Smooth muscle cell (in vitro differentiated cells): Measurements from ENCODE around the gene AGBL4. TPM values are rescaled to one million over a fixed set of nuclear protein-coding genes. Genes with fewer than 3 reads are reported as not detected.

Experiments used
- DNase-seq: peaks from one replicate; lab custom pipeline; 2025; ENCODE audit not compliant: unreplicated experiment; lab: John Stamatoyannopoulos, UW
- H2AFZ ChIP-seq: fragments of 200-600 bp; sonication (generic); 2 replicates; pipeline ENCODE4 v1.6.0; 2016; ENCODE audit warnings: antibody characterized with exemption, low read depth, mild to moderate bottlenecking
- H3F3A ChIP-seq: fragments of 200-600 bp; sonication (generic); 2 replicates; pipeline ENCODE4 v1.6.0; 2017; ENCODE audit warnings: antibody characterized with exemption, low read depth
- H3K27ac ChIP-seq: fragments of 200-600 bp; sonication (generic); 2 replicates; pipeline ENCODE4 v1.5.1; 2016; ENCODE audit warnings: low read depth, mild to moderate bottlenecking
- H3K27me3 ChIP-seq: fragments of 200-600 bp; sonication (generic); 2 replicates; pipeline ENCODE4 v1.6.1; 2016; ENCODE audit warnings: low read depth, mild to moderate bottlenecking
- H3K36me3 ChIP-seq: fragments of 200-600 bp; sonication (generic); 2 replicates; pipeline ENCODE4 v1.5.1; 2016; ENCODE audit warnings: low read depth
- H3K4me1 ChIP-seq: fragments of 200-600 bp; sonication (generic); 2 replicates; pipeline ENCODE4 v1.5.1; 2016; ENCODE audit warnings: low read depth
- H3K4me2 ChIP-seq: fragments of 200-600 bp; sonication (generic); 2 replicates; pipeline ENCODE4 v1.6.0; 2016; ENCODE audit warnings: mild to moderate bottlenecking
- H3K4me3 ChIP-seq: fragments of 200-600 bp; sonication (generic); 2 replicates; pipeline ENCODE4 v1.5.1; 2016; ENCODE audit warnings: mild to moderate bottlenecking
- H3K79me2 ChIP-seq: fragments of 200-600 bp; sonication (generic); 2 replicates; pipeline ENCODE4 v1.6.0; 2016; ENCODE audit warnings: low read depth, mild to moderate bottlenecking
- H3K9ac ChIP-seq: fragments of 200-600 bp; sonication (generic); 2 replicates; pipeline ENCODE4 v1.6.0; 2016; ENCODE audit warnings: low read depth
- H3K9me3 ChIP-seq: fragments of 200-600 bp; sonication (generic); replicated peaks from 2 replicates; pipeline ENCODE4 v1.5.1; 2016; ENCODE audit warnings: low read depth
- H4K20me1 ChIP-seq: fragments of 200-600 bp; sonication (generic); 2 replicates; pipeline ENCODE4 v1.6.0; 2016; ENCODE audit warnings: low read depth
- WGBS: methylation state at CpG from one replicate; pipeline ENCODE4 v1.1.7; 2016; ENCODE audit warnings: low lambda C conversion rate; 5-methylcytosine and 5-hydroxymethylcytosine counted together
- polyA plus RNA-seq: library from polyadenylated mRNA; unstranded; fragments of >200 nt; fragmentation: Nextera tagmentation; extraction: Ambion mirVana; gene quantifications from 2 replicates; pipeline ENCODE4 v1.2.1, GENCODE V29; 2016
- total RNA-seq: library from RNA; depleted of rRNA; stranded (reverse); fragments of >200 nt; gene quantifications from 2 replicates; pipeline ENCODE4 v1.2.3, GENCODE V29; 2014
- TF ChIP-seq, protein P1 (sequence below): fragments of 200-600 bp; sonication (generic); IDR thresholded peaks from 2 replicates; pipeline ENCODE4 v1.5.1; 2017; ENCODE audit warnings: borderline replicate concordance, mild to moderate bottlenecking, antibody characterized with exemption; ENCODE audit not compliant: insufficient read depth, poor library complexity, severe bottlenecking

The AGBL4 gene
- total and polyA plus RNA-seq, 2 experiments from 2014 or later, result 0.29 TPM; not detected in 1

DNA sequence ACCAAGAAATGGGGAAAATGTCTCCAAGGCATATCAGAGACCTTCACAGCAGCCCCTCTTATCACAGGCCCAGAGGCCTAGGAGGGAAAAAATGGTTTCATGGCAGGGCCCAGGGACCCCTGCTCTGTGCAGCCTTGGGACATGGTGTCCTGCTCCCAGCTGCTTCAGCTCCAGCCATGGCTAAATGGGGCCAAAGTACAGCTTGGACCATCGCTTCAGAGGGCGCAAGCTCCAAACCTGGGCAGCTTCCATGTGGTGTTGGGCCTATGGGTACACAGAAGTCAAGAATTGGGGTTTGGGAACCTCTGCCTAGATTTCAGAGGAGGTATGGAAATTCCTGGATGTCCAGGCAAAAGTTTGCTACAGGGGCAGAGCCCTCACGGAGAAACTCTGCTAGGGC is 964.7 kb downstream of the AGBL4 start:
- no peak overlapping the region for H3K4me3 ChIP-seq
- no peaks in the 10 kb centered on the region for H3F3A ChIP-seq
- DNase-seq, result no peak
- H3K9me3 ChIP-seq, result peaks cover 4% of the 10 kb centered on the region
- H3K79me2 ChIP-seq, result no peaks in the 10 kb centered on the region
- 89% methylated on average over 3 of the region's 3 CpGs for WGBS
- no peak overlapping the region for H3K9ac ChIP-seq
- H3K4me1 ChIP-seq, result no peaks in the 10 kb centered on the region
- H2AFZ ChIP-seq, result no peak overlapping the region
- TF ChIP-seq, protein P1, sequence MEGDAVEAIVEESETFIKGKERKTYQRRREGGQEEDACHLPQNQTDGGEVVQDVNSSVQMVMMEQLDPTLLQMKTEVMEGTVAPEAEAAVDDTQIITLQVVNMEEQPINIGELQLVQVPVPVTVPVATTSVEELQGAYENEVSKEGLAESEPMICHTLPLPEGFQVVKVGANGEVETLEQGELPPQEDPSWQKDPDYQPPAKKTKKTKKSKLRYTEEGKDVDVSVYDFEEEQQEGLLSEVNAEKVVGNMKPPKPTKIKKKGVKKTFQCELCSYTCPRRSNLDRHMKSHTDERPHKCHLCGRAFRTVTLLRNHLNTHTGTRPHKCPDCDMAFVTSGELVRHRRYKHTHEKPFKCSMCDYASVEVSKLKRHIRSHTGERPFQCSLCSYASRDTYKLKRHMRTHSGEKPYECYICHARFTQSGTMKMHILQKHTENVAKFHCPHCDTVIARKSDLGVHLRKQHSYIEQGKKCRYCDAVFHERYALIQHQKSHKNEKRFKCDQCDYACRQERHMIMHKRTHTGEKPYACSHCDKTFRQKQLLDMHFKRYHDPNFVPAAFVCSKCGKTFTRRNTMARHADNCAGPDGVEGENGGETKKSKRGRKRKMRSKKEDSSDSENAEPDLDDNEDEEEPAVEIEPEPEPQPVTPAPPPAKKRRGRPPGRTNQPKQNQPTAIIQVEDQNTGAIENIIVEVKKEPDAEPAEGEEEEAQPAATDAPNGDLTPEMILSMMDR, result no peak
- no peaks in the 10 kb centered on the region for H3K27me3 ChIP-seq
- H3K36me3 ChIP-seq, result no peaks in the 10 kb centered on the region
- no peaks in the 10 kb centered on the region for H4K20me1 ChIP-seq
- no peak overlapping the region for H3K27ac ChIP-seq
- H3K4me2 ChIP-seq, result no peak overlapping the region

DNA sequence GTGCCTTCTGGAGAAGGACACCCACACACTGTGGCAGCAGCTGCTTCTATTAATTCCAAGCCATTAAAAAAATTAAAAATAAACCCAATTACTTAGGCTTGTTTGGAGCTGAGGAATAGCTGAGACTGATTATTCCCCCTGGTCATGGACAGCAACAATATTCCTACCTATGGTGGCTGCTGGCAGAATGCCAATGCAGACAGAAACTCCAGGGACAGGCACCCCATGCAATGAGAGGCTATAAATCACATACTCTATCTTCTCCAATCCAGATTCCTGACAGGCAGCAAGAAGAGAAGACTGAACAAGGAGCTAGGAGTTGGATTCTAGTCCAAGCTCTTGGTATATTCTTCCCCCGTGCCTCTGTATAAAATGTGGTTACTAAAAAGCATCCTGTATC is 971.7 kb downstream of the AGBL4 start:
- no peaks in the 10 kb centered on the region for H3K4me1 ChIP-seq
- H3K4me3 ChIP-seq, result no peak overlapping the region
- TF ChIP-seq, protein P1, result no peak
- no peak overlapping the region for H3K4me2 ChIP-seq
- H3K9ac ChIP-seq, result no peak overlapping the region
- H3F3A ChIP-seq, result no peaks in the 10 kb centered on the region
- no peaks in the 10 kb centered on the region for H3K79me2 ChIP-seq
- H3K27me3 ChIP-seq, result no peaks in the 10 kb centered on the region
- no peak overlapping the region for H3K27ac ChIP-seq
- no peak for DNase-seq
- no peaks in the 10 kb centered on the region for H3K36me3 ChIP-seq
- no peaks in the 10 kb centered on the region for H3K9me3 ChIP-seq
- no peaks in the 10 kb centered on the region for H4K20me1 ChIP-seq
- WGBS, result 55% methylated on average over 1 of the region's 1 CpG
- H2AFZ ChIP-seq, result no peak overlapping the region

DNA sequence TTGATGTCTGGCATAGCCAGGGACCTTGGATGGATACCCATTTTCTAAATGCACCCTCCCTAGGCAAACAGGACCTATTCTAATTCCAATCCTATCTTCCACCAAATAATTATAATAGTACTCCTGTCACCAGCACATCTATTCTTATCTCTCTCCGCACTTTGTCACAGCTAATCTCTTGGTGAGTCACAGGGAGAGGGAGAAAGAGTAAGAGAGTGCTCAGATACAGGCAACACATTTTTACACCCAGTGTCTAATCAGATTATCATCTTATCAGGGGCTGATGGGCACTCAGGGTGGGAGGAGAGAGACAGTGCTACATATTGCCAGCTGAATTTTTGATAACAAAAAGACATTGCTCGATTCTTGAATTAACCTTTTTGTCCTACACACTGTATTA is 972.1 kb downstream of the AGBL4 start:
- no peaks in the 10 kb centered on the region for H3K9me3 ChIP-seq
- 61% methylated on average over 2 of the region's 2 CpGs for WGBS
- no peak overlapping the region for H3K4me2 ChIP-seq
- H3K4me3 ChIP-seq, result no peak overlapping the region
- H4K20me1 ChIP-seq, result no peaks in the 10 kb centered on the region
- TF ChIP-seq, protein P1, result no peak
- no peaks in the 10 kb centered on the region for H3F3A ChIP-seq
- no peaks in the 10 kb centered on the region for H3K79me2 ChIP-seq
- H3K9ac ChIP-seq, result no peak overlapping the region
- DNase-seq, result no peak
- H3K36me3 ChIP-seq, result no peaks in the 10 kb centered on the region
- H2AFZ ChIP-seq, result no peak overlapping the region
- H3K27ac ChIP-seq, result no peak overlapping the region
- no peaks in the 10 kb centered on the region for H3K27me3 ChIP-seq
- H3K4me1 ChIP-seq, result no peaks in the 10 kb centered on the region

DNA sequence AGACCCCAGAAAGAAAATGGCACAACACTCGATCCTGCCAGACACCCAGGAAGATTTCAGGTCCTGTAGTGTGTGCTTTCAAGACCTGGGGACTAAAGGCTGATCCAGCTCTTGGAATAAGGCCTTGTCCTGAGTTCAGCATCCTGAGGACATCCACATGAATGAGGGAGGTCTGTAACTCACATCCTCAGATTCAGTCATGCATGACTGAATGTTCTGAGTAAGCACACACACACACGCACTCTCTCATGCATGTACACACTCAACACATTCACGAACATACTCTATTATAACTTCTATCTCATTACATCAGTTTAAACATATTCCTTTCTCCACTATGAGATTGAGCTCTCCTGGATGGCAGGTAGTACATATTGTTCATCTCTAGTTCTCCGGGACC is 973.7 kb downstream of the AGBL4 start:
- Histone ChIP-seq H3K27me3 (no peaks in the 10 kb centered on the region), H3K79me2 (no peaks in the 10 kb centered on the region), H3K4me1 (no peaks in the 10 kb centered on the region), H3K27ac (no peak overlapping the region), H3K9me3 (no peaks in the 10 kb centered on the region), H3K36me3 (no peaks in the 10 kb centered on the region), H3K4me3 (no peak overlapping the region), H4K20me1 (no peaks in the 10 kb centered on the region), H3K4me2 (no peak overlapping the region), H2AFZ (no peak overlapping the region), H3K9ac (no peak overlapping the region), H3F3A (no peaks in the 10 kb centered on the region)
- 69% methylated on average over 4 of the region's 4 CpGs for WGBS
- DNase-seq, result no peak
- TF ChIP-seq, protein P1, result no peak
